ENCODE measurements around the gene ERAS.
"Not testable (repeated sequence)": the region's sequence is repeated elsewhere in the genome, so short reads cannot be mapped to it uniquely, and the experiment has no call there.

The ERAS gene

GRCh38 chrX:48818866-48819265, 7.4 kb upstream of the ERAS start:
- H3K27me3 ChIP-seq: peaks cover 14 to 70% (median 44%) of the 10 kb centered on the region in 11 experiments
- TF ChIP-seq Cebpa-rat (IDR thresholded peaks at IDR 0.05): no peak
- no peak overlapping the region for H3K4me2 ChIP-seq
- H4K20me1 ChIP-seq: peaks cover 0 to 7% (median 0%) of the 10 kb centered on the region in 11 experiments; a peak in 4 of 22 replicates
- no peaks in the 10 kb centered on the region; a peak in 1 of 22 replicates for H3K9me3 ChIP-seq (replicated peaks in 1 of 11)
- peaks cover 3 to 55% (median 25%) of the 10 kb centered on the region in 11 experiments; a peak in 16 of 22 replicates for H3K36me3 ChIP-seq
- no peak overlapping the region for H3K9ac ChIP-seq
- no peak overlapping the region for H3K27ac ChIP-seq
- H3K4me3 ChIP-seq: no peak overlapping the region
- peaks cover 0 to under 1% (median 0%) of the 10 kb centered on the region in 10 experiments; a peak in 1 of 20 replicates for H3K4me1 ChIP-seq

- H3K4me1 ChIP-seq: not testable (repeated sequence)
- Histone ChIP-seq H3K27me3 (peaks cover 14 to 66% (median 39%) of the 10 kb centered on the region in 11 experiments), H3K36me3 (peaks cover 3 to 57% (median 29%) of the 10 kb centered on the region in 11 experiments; a peak in 16 of 22 replicates)
Observed at GRCh38 chrX:48819394-48819793, 6.9 kb upstream of the ERAS start.

GRCh38 chrX:48823053-48823452, 3.3 kb upstream of the ERAS start:
- Histone ChIP-seq H3K9me3 (replicated peaks in 1 of 11) (peaks cover 25 to 36% (median 31%) of the 10 kb centered on the region in 11 experiments; a peak in 21 of 22 replicates), H4K20me1 (peaks cover 0 to 4% (median 0%) of the 10 kb centered on the region in 11 experiments; a peak in 3 of 22 replicates), H3K4me1 (no peaks in the 10 kb centered on the region), H3K36me3 (peaks cover 0 to 47% (median 24%) of the 10 kb centered on the region in 11 experiments; a peak in 13 of 22 replicates), H3K9ac (no peak overlapping the region), H3K27me3 (peaks cover 14 to 59% (median 39%) of the 10 kb centered on the region in 11 experiments), H3K4me2 (no peak overlapping the region), H3K27ac (no peak overlapping the region), H3K4me3 (no peak overlapping the region)
- TF ChIP-seq Cebpa-rat (IDR thresholded peaks at IDR 0.05): no peak

More at GRCh38 chrX:48819394-48819793, 6.9 kb upstream of the ERAS start:
- not testable (repeated sequence) for H3K27ac ChIP-seq; H3K4me2 ChIP-seq; H4K20me1 ChIP-seq; H3K4me3 ChIP-seq; H3K9ac ChIP-seq; H3K9me3 ChIP-seq (replicated peaks in 1 of 11)

GRCh38 chrX:48824066-48824465, 2.2 kb upstream of the ERAS start:
- H3K36me3 ChIP-seq: peaks cover 0 to 43% (median 20%) of the 10 kb centered on the region in 11 experiments; a peak in 13 of 22 replicates
- H3K4me3 ChIP-seq: no peak overlapping the region
- no peaks in the 10 kb centered on the region; a peak in 2 of 22 replicates for H4K20me1 ChIP-seq
- peaks cover 14 to 53% (median 34%) of the 10 kb centered on the region in 11 experiments for H3K27me3 ChIP-seq
- TF ChIP-seq Cebpa-rat (IDR thresholded peaks at IDR 0.05): no peak
- H3K4me2 ChIP-seq: no peak overlapping the region
- H3K9ac ChIP-seq: no peak overlapping the region
- no peaks in the 10 kb centered on the region for H3K4me1 ChIP-seq
- H3K9me3 ChIP-seq (replicated peaks in 1 of 11): peaks cover 25 to 38% (median 31%) of the 10 kb centered on the region in 11 experiments; a peak in 21 of 22 replicates
- no peak overlapping the region for H3K27ac ChIP-seq

- Histone ChIP-seq H3K9me3 (replicated peaks in 1 of 11) (peaks cover 26 to 52% (median 44%) of the 10 kb centered on the region in 11 experiments; a peak in 21 of 22 replicates), H3K4me2 (no peak overlapping the region), H4K20me1 (no peaks in the 10 kb centered on the region; a peak in 2 of 22 replicates), H3K4me3 (no peak overlapping the region), H3K4me1 (no peaks in the 10 kb centered on the region), H3K27me3 (peaks cover 5 to 44% (median 18%) of the 10 kb centered on the region in 11 experiments; a peak in 20 of 22 replicates), H3K27ac (no peak overlapping the region), H3K9ac (no peak overlapping the region), H3K36me3 (peaks cover 0 to 36% (median 15%) of the 10 kb centered on the region in 11 experiments; a peak in 12 of 22 replicates)
- no peak for TF ChIP-seq Cebpa-rat (IDR thresholded peaks at IDR 0.05)
Observed at GRCh38 chrX:48826876-48827653, 752 bp downstream of the ERAS start.

- no peaks in the 10 kb centered on the region for H3K4me1 ChIP-seq
- H3K9me3 ChIP-seq (replicated peaks in 1 of 11): peaks cover 26 to 53% (median 44%) of the 10 kb centered on the region in 11 experiments; a peak in 21 of 22 replicates
- TF ChIP-seq Cebpa-rat (IDR thresholded peaks at IDR 0.05): no peak
- H3K27ac ChIP-seq: no peak overlapping the region
- H3K4me3 ChIP-seq: no peak overlapping the region
- H3K36me3 ChIP-seq: peaks cover 0 to 31% (median 14%) of the 10 kb centered on the region in 11 experiments; a peak in 10 of 22 replicates
- H3K27me3 ChIP-seq: peaks cover 0 to 41% (median 12%) of the 10 kb centered on the region in 11 experiments; a peak in 16 of 22 replicates
- H3K4me2 ChIP-seq: no peak overlapping the region
- H4K20me1 ChIP-seq: no peaks in the 10 kb centered on the region; a peak in 2 of 22 replicates
- no peak overlapping the region for H3K9ac ChIP-seq
Observed at GRCh38 chrX:48827654-48827968, 1.3 kb downstream of the ERAS start.

GRCh38 chrX:48829016-48829735, 2.9 kb downstream of the ERAS start:
- Histone ChIP-seq H3K36me3 (peaks cover 0 to 18% (median 8%) of the 10 kb centered on the region in 11 experiments; a peak in 7 of 22 replicates), H3K4me1 (no peaks in the 10 kb centered on the region), H3K9ac (no peak overlapping the region), H3K27me3 (peaks cover 11 to 40% (median 21%) of the 10 kb centered on the region in 11 experiments), H3K27ac (no peak overlapping the region), H4K20me1 (no peaks in the 10 kb centered on the region; a peak in 3 of 22 replicates), H3K4me3 (no peak overlapping the region), H3K9me3 (replicated peaks in 1 of 11) (peaks cover 26 to 52% (median 44%) of the 10 kb centered on the region in 11 experiments; a peak in 21 of 22 replicates), H3K4me2 (no peak overlapping the region)
- TF ChIP-seq Cebpa-rat (IDR thresholded peaks at IDR 0.05): no peak

- TF ChIP-seq Cebpa-rat (IDR thresholded peaks at IDR 0.05): no peak
- Histone ChIP-seq H3K36me3 (no peaks in the 10 kb centered on the region; a peak in 1 of 22 replicates), H3K4me2 (no peak overlapping the region), H3K4me3 (no peak overlapping the region), H3K9me3 (replicated peaks in 1 of 11) (peaks cover 13 to 36% (median 26%) of the 10 kb centered on the region in 11 experiments; a peak in 21 of 22 replicates), H3K4me1 (no peaks in the 10 kb centered on the region), H3K9ac (no peak overlapping the region), H3K27me3 (peaks cover 31 to 57% (median 42%) of the 10 kb centered on the region in 11 experiments), H3K27ac (no peak overlapping the region), H4K20me1 (no peaks in the 10 kb centered on the region; a peak in 4 of 22 replicates)
Observed at GRCh38 chrX:48831136-48831908, 5.0 kb downstream of the ERAS start.
